GM19324 (cell line): ENCODE results near the gene MPO.

Source experiments
- ATAC-seq: cut with Tn5 transposase; IDR thresholded peaks from one replicate; pipeline ENCODE4 v1.9.1; 2021; ENCODE audit warnings: mild to moderate bottlenecking, moderate library complexity; ENCODE audit not compliant: unreplicated experiment, low FRiP score

MPO gene

GRCh38 chr17:58280480-58281217 lies at the start of gene MPO:
Gene MPO, minus strand, starts transcription at chr17:58280935. Its CDS starts 177 bp downstream, at chr17:58280758.
- ATAC-seq: no peak

- peak; percentile 4 for ATAC-seq
Measured at GRCh38 chr17:58329810-58330537, 49.2 kb upstream of the MPO start.

DNA sequence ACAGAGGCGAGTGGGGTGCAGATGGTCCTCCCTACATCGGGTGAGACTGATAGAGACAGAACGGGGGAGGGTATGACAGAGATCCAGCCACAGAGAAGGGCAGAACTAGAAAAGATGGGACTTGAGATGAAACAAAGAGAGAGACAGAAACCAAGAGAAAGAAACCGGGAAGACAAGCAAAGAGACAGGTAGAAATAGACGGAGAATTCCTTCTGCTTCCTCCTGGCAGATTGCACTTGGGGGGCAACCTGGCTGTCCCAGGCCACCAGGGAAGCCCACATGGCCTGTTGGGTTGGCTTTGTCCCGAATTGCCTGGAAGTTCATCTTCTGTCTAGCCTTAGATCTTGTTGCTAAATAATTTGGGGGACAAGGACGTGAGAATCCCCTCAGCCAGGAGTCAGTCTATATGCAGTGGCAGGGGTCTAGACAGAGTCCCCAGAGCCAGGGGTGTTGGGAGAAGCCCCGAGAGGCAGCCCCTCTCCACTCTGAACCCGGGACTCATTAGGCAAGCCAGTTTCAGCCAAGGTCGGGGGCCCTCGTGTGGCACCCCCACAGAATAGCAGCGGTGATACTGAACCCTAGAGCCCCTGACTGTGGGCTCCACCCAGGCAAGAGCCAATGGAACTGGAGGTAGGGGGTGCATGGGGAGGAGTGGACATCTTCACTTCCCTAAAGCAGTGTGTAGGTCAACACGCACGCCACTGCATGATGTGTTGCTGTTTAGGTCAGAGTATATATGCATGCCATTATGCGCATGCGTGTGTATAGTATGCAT lies 48.5 kb upstream of the MPO start:
- peak; percentile 40 for ATAC-seq

DNA sequence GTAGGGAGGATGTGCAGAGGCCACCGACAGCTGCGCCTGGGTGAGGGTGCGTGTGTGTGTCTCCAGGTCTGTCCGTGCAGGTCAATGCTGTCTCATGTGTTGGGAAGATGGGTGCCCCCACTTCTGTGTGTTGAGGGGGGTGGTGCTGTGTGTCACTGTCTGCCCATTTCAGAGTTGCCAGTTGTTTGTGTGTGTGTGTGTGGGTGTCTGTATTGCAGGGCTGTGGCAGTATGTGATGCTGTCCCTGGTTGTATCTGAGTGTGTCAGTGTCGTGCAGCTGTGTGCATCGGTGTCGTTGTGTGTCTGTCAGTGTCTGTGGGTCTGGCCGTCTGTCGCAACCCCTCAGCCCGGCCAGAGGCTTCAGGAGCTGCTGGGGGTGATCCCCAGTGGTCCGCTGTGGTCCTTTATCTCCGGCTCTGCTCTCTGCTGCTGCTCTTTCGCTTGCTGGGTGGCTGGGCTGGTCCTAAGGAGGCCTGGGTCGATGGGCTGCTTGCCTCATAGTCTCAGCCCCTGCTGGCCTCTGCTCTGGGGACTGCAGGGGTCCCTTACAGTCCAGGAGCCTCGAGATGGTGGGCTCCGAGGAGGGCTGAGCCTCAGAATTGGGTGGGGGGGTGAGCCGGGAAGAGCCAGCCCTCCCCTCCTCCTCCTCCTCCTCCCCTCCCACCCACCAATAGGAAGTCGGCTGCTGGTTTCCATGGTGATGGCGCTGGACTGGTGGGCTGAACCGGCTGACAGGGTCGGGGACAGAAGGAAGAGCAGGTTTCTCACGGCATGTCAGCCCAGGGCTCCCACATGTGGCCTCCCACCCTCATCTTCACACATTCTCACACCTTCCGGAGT lies 47.7 kb upstream of the MPO start, which contains the start of gene TSPOAP1:
TSS of gene TSPOAP1 (minus strand) at position 601 of the 840 bp plus-strand sequence. CDS start 875 bp downstream, outside the sequence.
- ATAC-seq: no peak

GRCh38 chr17:58327363-58328194 lies 46.8 kb upstream of the MPO start:
- no peak for ATAC-seq

GRCh38 chr17:58326609-58327362 lies 46.1 kb upstream of the MPO start:
- no peak for ATAC-seq

DNA sequence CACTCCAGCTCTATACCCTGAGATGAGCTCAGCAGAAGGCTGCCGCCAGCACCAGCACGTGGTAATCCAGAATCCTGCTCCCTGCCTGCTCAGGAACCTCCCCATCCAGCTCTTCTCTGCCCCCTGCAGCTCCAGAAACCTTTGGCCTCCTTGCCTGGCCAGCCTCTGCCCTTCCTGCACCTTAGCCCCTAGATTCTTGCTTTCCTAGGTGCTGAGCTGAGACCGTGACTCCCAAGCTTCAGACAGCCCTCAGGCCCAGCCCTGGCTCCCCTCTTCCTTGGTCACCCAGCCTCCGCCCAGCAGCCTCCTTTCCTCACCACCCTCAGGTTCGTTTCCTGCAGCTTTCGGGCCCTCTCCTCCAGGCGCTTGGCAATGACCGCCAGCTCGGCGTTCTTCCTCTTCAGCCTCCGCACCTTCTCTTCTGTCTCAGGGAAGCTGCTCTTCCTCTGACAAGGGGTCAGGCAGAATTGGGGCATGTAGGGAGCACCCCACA lies 45.3 kb upstream of the MPO start:
- no peak for ATAC-seq

DNA sequence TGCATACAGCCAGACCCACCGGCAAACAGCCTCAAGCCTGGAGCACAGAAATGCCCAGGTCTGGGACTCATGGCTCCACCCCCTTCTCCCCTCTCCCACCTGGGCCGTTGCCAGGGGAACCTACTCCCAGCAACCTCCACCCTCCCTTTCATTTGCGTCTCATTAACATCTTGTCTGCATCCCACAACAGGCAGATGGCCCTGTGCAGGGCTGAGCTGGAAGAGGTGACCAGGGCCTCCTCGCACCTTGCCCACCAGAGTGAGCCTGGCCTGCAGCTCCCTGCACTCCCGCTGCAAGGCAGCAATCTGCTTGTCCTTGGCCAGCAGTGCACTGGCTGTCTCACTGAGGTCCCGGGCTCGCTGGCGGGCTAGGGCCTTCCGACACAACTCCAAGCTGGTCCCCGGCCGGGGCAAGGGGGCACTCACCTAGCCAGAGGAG lies 44.6 kb upstream of the MPO start:
- no peak for ATAC-seq

GRCh38 chr17:58324409-58325288 lies 43.9 kb upstream of the MPO start:
- ATAC-seq: no peak

GRCh38 chr17:58324056-58324408 lies 43.3 kb upstream of the MPO start:
- no peak for ATAC-seq

- ATAC-seq: no peak
Measured at GRCh38 chr17:58323366-58324055, 42.8 kb upstream of the MPO start.

DNA sequence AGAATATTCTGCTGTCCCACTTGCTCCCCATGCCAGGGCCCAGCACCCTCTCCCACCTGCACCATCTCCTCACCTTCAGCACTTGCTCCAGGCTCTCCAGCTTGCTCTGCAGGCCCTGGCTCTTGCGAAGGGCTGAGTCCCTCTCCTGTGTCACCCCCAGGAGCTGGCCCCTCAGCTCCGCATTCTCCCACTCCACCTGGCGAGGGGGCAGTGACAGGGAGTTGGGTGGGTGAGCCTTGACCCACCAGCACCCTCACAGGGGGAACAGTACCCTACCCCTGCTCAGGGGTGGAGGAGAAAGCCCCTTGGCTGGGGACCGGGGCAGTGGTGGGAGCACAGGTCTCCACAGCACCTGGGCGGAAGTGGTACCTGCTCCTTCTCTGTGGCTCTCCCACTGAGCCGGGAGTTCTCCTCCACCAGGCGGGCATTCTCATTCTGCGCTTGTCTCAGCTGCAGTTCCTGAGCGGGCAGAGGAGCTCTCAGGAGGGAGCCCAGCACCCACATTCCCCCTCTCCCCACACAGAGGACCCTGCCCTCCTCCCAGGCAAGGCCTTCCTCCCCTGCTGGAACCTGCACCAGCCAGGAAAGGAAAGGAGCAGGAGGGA lies 41.9 kb upstream of the MPO start:
- ATAC-seq: no peak

- no peak for ATAC-seq
Measured at GRCh38 chr17:58321571-58322525, 41.1 kb upstream of the MPO start.

DNA sequence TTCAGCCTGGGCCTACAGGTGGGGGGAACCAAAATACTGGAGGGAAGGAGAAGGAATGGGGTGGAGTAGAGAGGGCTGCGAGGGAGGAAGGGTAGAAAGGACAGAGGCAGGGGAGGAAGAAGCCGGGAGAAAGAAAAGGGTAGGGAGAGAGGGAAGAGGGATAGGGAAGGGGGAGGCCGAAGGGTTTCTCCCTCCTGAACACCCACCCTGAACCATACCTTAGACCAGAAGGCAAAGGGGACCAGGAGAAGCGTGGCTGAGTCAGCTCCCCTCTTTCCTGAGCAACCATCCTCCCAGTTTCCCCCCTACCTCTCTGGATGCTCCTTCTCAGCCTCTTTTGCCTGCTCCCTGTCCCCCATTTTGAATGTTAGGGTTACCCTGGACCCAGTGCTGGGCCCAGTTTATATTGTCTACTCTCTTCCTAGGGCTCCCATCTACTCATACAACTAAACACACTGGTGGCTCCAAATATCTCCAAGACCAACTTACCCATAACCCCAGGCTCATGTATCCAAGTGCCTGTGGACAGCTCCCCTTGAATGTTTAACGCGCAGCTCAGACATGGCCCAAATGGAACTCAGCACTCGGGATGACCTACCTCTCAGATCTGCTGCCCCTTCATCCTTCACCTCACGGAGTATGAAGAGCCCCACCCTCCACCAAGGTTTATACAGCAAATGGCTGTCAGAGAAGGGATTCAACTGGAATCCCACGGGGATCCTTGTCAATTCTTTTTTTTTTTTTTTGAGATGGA lies 40.0 kb upstream of the MPO start:
- no peak for ATAC-seq

- no peak for ATAC-seq
Measured at GRCh38 chr17:58320163-58320558, 39.4 kb upstream of the MPO start.
